B cell (primary cell): ENCODE data around the gene TF.

Experiments used
- EZH2 ChIP-seq: IDR thresholded peaks from 2 replicates; pipeline ENCODE4 v1.6.1; 2012; ENCODE audit warnings: borderline replicate concordance, low read depth, mild to moderate bottlenecking, moderate library complexity, low read length; ENCODE audit not compliant: insufficient read depth, poor library complexity, severe bottlenecking
- TF ChIP-seq, protein P1 (sequence below): fragments of 200-600 bp; IDR thresholded peaks from one replicate; pipeline ENCODE4 v1.8.0; 2022; ENCODE audit warnings: antibody characterized with exemption, mild to moderate bottlenecking

DNA sequence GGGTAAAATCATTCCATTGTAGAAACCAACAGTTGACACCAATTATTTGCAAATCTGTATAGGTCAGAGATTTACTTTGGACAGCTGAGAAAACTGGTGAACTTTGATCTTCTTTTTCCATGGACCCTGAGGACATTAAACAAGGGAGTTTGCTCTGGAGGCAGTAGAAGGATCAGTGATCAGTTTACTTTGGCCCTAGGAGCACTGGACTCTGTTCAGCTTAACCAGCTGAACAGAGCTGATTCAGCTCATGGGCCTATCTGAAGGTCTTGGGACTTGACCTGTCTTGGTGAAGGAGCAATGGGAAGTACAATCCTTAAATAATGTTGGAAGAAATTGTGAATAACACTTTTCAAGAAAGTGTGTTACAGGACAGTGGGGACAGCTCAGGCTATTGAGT, 15.2 kb upstream of the TF start:
- TF ChIP-seq, protein P1, sequence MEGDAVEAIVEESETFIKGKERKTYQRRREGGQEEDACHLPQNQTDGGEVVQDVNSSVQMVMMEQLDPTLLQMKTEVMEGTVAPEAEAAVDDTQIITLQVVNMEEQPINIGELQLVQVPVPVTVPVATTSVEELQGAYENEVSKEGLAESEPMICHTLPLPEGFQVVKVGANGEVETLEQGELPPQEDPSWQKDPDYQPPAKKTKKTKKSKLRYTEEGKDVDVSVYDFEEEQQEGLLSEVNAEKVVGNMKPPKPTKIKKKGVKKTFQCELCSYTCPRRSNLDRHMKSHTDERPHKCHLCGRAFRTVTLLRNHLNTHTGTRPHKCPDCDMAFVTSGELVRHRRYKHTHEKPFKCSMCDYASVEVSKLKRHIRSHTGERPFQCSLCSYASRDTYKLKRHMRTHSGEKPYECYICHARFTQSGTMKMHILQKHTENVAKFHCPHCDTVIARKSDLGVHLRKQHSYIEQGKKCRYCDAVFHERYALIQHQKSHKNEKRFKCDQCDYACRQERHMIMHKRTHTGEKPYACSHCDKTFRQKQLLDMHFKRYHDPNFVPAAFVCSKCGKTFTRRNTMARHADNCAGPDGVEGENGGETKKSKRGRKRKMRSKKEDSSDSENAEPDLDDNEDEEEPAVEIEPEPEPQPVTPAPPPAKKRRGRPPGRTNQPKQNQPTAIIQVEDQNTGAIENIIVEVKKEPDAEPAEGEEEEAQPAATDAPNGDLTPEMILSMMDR: no peak
- TF ChIP-seq EZH2: no peak
